HG02885 (cell line): Measurements from ENCODE around the gene GMCL2.

ENCODE experiments used
- ATAC-seq: cut with Tn5 transposase; IDR thresholded peaks from one replicate; pipeline ENCODE4 v1.9.1; 2021; ENCODE audit warnings: mild to moderate bottlenecking; ENCODE audit not compliant: unreplicated experiment, poor library complexity

GMCL2 gene

GRCh38 chr5:178149199-178149932 is 37.8 kb downstream of the GMCL2 start:
- no peak for ATAC-seq

- ATAC-seq: no peak
These were observed 39.8 kb downstream of the GMCL2 start for GRCh38 chr5:178147406-178147805.

- peak; percentile 73 for ATAC-seq
These were observed 41.0 kb downstream of the GMCL2 start for GRCh38 chr5:178145965-178146820.

- ATAC-seq: no peak
These were observed 43.3 kb downstream of the GMCL2 start for GRCh38 chr5:178143901-178144300.

- ATAC-seq: no peak
These were observed 43.9 kb downstream of the GMCL2 start for GRCh38 chr5:178143246-178143645.

- no peak for ATAC-seq
These were observed 44.5 kb downstream of the GMCL2 start for GRCh38 chr5:178142642-178143041.

- ATAC-seq: no peak
These were observed 45.6 kb downstream of the GMCL2 start for GRCh38 chr5:178141550-178141949.

- no peak for ATAC-seq
These were observed 49.2 kb downstream of the GMCL2 start for GRCh38 chr5:178137991-178138390.

GRCh38 chr5:178136990-178137389 is 50.2 kb downstream of the GMCL2 start:
- ATAC-seq: no peak
